ENCODE data around the gene TADA3. TPM values are rescaled to one million over a fixed set of nuclear protein-coding genes. Genes with fewer than 3 reads are reported as not detected.

TADA3 gene
- total and polyA plus RNA-seq, 2 donors (not counting 3 experiments of a cell fraction or from before 2014, with no cell fraction given): 27.8 to 31.0 TPM

DNA sequence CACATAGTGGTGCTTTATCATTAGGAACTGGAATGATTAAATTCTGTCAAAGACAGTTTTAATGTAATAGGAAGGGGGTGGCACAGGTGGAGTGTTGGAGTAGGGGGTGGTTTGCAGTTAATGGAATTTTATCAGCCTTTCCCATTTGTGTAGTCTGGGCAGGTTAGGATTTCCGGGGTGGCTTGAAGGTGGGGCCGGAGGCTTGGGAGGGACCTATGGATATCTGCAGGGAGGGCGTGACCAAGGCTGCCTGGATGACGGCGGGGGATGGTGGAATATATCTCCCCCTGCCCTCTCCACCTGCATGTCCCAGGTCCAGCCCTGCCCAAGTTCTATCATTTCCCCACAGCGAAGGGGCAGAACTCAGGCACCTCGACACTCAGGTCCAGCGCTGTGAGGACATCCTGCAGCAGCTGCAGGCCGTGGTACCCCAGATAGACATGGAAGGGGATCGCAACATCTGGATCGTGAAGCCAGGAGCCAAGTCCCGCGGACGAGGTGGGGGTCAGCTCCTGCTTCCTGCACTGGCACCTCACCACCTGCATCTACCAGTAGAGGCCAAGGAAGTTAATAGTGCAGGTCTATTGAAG is 33.3 kb upstream of the TADA3 start:
- H4K20me1 ChIP-seq (replicated peaks; ENCODE audit: control insufficient read depth, extremely low read depth, insufficient read depth, low read length): no peaks in the 10 kb centered on the region
- no peaks in the 10 kb centered on the region for H3K9me3 ChIP-seq (replicated peaks; ENCODE audit: control insufficient read depth, insufficient read depth, low read length)
- CTCF ChIA-PET: interaction anchor here (1.1 to 1.7 kb wide), 2 partner anchors 17 to 121 kb away, joined by 3 to 4 read pairs; no protein-coding TSS in a partner anchor
- POLR2A ChIA-PET: no interaction called here
- FAIRE-seq: no peak
- H3K79me2 ChIP-seq (ENCODE audit: control insufficient read depth, insufficient read depth, low read length): no peaks in the 10 kb centered on the region
- no peak overlapping the region for H3K4me2 ChIP-seq (ENCODE audit: insufficient read depth, low read length)
- no peaks in the 10 kb centered on the region for H3K9me1 ChIP-seq (replicated peaks; ENCODE audit: control insufficient read depth, extremely low read depth, insufficient read depth, low read length)
- H3K27me3 ChIP-seq (ENCODE audit: control insufficient read depth in 2 of 2, insufficient read depth in 2 of 2, low read length in 2 of 2): no peaks in the 10 kb centered on the region
- dilution Hi-C loops (cut with MboI; ENCODE audit: extremely low pct_ligation_motif_present, low sequenced_read_pairs) (no loop called here), intact Hi-C loops (cut with micrococcal nuclease) (no loop called here)
- H3K4me1 ChIP-seq (ENCODE audit: control insufficient read depth, extremely low read depth, insufficient read depth, low read length): no peaks in the 10 kb centered on the region
- no TSS peak for BruUV-seq (replicated peaks)
- no peak for DNase-seq (ENCODE audit: low read depth, low spot score)
- H3K4me3 ChIP-seq (replicated peaks in 1 of 3; ENCODE audit: insufficient read depth in 1 of 3, low read depth in 1 of 3, low read length in 3 of 3): no peak overlapping the region
- TF ChIP-seq MYC (IDR thresholded peaks at IDR 0.05; ENCODE audit: low read depth, low read length) (no peak), EZH2 (IDR thresholded peaks at IDR 0.05; ENCODE audit: borderline replicate concordance, low read depth, low read length, severe bottlenecking) (no peak), POLR2AphosphoS5 (IDR thresholded peaks at IDR 0.05; ENCODE audit: insufficient read depth, low read depth, low read length) (no peak), JUN (IDR thresholded peaks at IDR 0.05; ENCODE audit: borderline replicate concordance, insufficient read depth, insufficient read length, low read depth) (no peak), FOS (IDR thresholded peaks at IDR 0.05; ENCODE audit: borderline replicate concordance, insufficient read depth, low read length) (no peak), POLR2A (IDR thresholded peaks at IDR 0.05; ENCODE audit: low read depth, low read length) (no peak), GATA2 (IDR thresholded peaks at IDR 0.05; ENCODE audit: insufficient read depth, insufficient read length, low read depth, low read length) (no peak)
- TF ChIP-seq, protein P1, sequence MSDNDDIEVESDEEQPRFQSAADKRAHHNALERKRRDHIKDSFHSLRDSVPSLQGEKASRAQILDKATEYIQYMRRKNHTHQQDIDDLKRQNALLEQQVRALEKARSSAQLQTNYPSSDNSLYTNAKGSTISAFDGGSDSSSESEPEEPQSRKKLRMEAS (IDR thresholded peaks at IDR 0.05; ENCODE audit: insufficient read depth, insufficient read length): no peak
- TF ChIP-seq, protein P2, sequence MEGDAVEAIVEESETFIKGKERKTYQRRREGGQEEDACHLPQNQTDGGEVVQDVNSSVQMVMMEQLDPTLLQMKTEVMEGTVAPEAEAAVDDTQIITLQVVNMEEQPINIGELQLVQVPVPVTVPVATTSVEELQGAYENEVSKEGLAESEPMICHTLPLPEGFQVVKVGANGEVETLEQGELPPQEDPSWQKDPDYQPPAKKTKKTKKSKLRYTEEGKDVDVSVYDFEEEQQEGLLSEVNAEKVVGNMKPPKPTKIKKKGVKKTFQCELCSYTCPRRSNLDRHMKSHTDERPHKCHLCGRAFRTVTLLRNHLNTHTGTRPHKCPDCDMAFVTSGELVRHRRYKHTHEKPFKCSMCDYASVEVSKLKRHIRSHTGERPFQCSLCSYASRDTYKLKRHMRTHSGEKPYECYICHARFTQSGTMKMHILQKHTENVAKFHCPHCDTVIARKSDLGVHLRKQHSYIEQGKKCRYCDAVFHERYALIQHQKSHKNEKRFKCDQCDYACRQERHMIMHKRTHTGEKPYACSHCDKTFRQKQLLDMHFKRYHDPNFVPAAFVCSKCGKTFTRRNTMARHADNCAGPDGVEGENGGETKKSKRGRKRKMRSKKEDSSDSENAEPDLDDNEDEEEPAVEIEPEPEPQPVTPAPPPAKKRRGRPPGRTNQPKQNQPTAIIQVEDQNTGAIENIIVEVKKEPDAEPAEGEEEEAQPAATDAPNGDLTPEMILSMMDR (IDR thresholded peaks at IDR 0.05; ENCODE audit: extremely low read depth in 1 of 2, insufficient read depth in 1 of 2, low read depth in 1 of 2, low read length in 2 of 2): no peak
- H3K36me3 ChIP-seq (ENCODE audit: control insufficient read depth in 2 of 2, extremely low read depth in 1 of 2, insufficient read depth in 2 of 2, low read length in 2 of 2): peaks cover 0 to 7% of the 10 kb centered on the region in 2 experiments
- no peak overlapping the region for H3K27ac ChIP-seq (ENCODE audit: insufficient read depth, low read depth, low read length)
- no peak overlapping the region for H2AFZ ChIP-seq (ENCODE audit: low read depth, low read length)
- H3K9ac ChIP-seq (replicated peaks; ENCODE audit: extremely low read depth, insufficient read depth, low read length): no peak overlapping the region
